HCT116 (cell line): ENCODE data around the gene TGFBR3. TPM values are rescaled to one million over a fixed set of nuclear protein-coding genes. Genes with fewer than 3 reads are reported as not detected.

ENCODE experiments used
- ATAC-seq: fragments of 200-7000 bp; cut with Tn5 transposase; 2 replicates; pipeline ENCODE4 v1.9.1; 2020; ENCODE audit warnings: mild to moderate bottlenecking, moderate library complexity
- BruUV-seq: library from RNA; stranded (reverse); fragments of 400-500 nt; replicated peaks from 2 replicates; lab custom pipeline; 2021; lab: Mats Ljungman, UMichigan
- CTCF ChIA-PET: fragments of 300-600 bp; sonication (Branson Sonifier 250); formaldehyde crosslinking; loops from one replicate; lab custom pipeline; 2021; ENCODE audit warnings: antibody characterized with exemption; lab: Charles Lee
- POLR2A ChIA-PET: fragments of 300-600, 350-600 bp; sonication (Branson Sonifier 250); formaldehyde crosslinking; loops from one replicate; lab custom pipeline; 2021; ENCODE audit warnings: antibody characterized with exemption; lab: Charles Lee
- RAD21 ChIA-PET, 2 experiments: fragments of 300-600 bp; sonication (Branson Sonifier 250); formaldehyde crosslinking; loops; one replicate each; lab custom pipeline; 2023; ENCODE audit warnings: low total read pairs in 2 of 2; ENCODE audit not compliant: uncharacterized antibody in 2 of 2, unreplicated experiment in 2 of 2, low non-redundant PET in 1 of 2; lab: Charles Lee
- DNase-seq: peaks from one replicate; pipeline ENCODE4 v3.0.0-alpha.2; 2010; ENCODE audit warnings: low read depth, low spot score
- H2AFZ ChIP-seq: fragments of 200-600 bp; shearing (Covaris generic), sonication (generic); 2 replicates; pipeline ENCODE4 v1.6.1; 2017; ENCODE audit warnings: low read depth, mixed run types, mixed read lengths, antibody characterized with exemption, low read length; ENCODE audit not compliant: poor library complexity, severe bottlenecking
- H3K27ac ChIP-seq: 2 replicates; pipeline ENCODE4 v1.5.1; 2012; ENCODE audit warnings: low read depth, low read length
- H3K27me3 ChIP-seq: fragments of 200-600 bp; sonication (generic); 2 replicates; pipeline ENCODE4 v1.6.1; 2016; ENCODE audit warnings: mixed run types, low read length, mixed read lengths; ENCODE audit not compliant: insufficient read depth
- H3K36me3 ChIP-seq, 2 experiments: fragments of 200-500 bp in 1 of 2; fragments of 200-600 bp in 1 of 2; sonication (Bioruptor generic) in 1 of 2; sonication (generic) in 1 of 2; 2 replicates each; pipeline versions ENCODE4 v1.5.1 to v1.6.1; 2014 to 2016; ENCODE audit warnings: low read length in 2 of 2, inconsistent platforms in 1 of 2, mixed read lengths in 1 of 2, mixed run types in 1 of 2; ENCODE audit not compliant: insufficient read depth in 2 of 2, control insufficient read depth in 1 of 2
- H3K4me1 ChIP-seq, 2 experiments: fragments of 200-600 bp in 1 of 2; sonication (generic) in 1 of 2; 2 replicates each; pipeline versions ENCODE4 v1.5.1 to v1.6.1; 2012 to 2017; ENCODE audit warnings: low read length in 2 of 2, inconsistent platforms in 1 of 2, mild to moderate bottlenecking in 1 of 2, mixed read lengths in 1 of 2, mixed run types in 1 of 2, moderate library complexity in 1 of 2; ENCODE audit not compliant: insufficient read depth in 2 of 2, control insufficient read depth in 1 of 2
- H3K4me2 ChIP-seq: fragments of 200-600 bp; sonication (generic); 2 replicates; pipeline ENCODE4 v1.6.1; 2017; ENCODE audit warnings: mixed run types, low read length, mixed read lengths
- H3K4me3 ChIP-seq, 2 experiments: fragments of 200-600 bp in 1 of 2; sonication (generic) in 1 of 2; replicated peaks in 1 of 2; 2 replicates each; pipeline ENCODE4 v1.5.1; 2011 to 2016; ENCODE audit warnings: low read length in 2 of 2, control low read depth in 1 of 2, low read depth in 1 of 2, mild to moderate bottlenecking in 1 of 2, mixed read lengths in 1 of 2, mixed run types in 1 of 2
- H3K79me2 ChIP-seq: fragments of 200-600 bp; sonication (generic); 2 replicates; pipeline ENCODE4 v1.6.1; 2017; ENCODE audit warnings: mild to moderate bottlenecking, mixed run types, low read length, moderate library complexity, mixed read lengths; ENCODE audit not compliant: insufficient read depth
- H3K9ac ChIP-seq: fragments of 200-600 bp; sonication (generic); 2 replicates; pipeline ENCODE4 v1.6.1; 2016; ENCODE audit warnings: low read length, mixed read lengths
- H3K9me2 ChIP-seq: fragments of 200-600 bp; sonication (generic), shearing (Covaris generic); 2 replicates; pipeline ENCODE4 v1.6.1; 2017; ENCODE audit warnings: mixed run types, mild to moderate bottlenecking, moderate library complexity; ENCODE audit not compliant: insufficient read depth
- H3K9me3 ChIP-seq, 2 experiments: fragments of 200-500 bp in 1 of 2; fragments of 200-600 bp in 1 of 2; sonication (Bioruptor generic) in 1 of 2; sonication (generic) in 1 of 2; 2 replicates each; pipeline ENCODE4 v1.6.1; 2014 to 2017; ENCODE audit warnings: low read length in 2 of 2, mixed read lengths in 2 of 2, inconsistent platforms in 1 of 2, low read depth in 1 of 2, mild to moderate bottlenecking in 1 of 2, mixed run types in 1 of 2, moderate library complexity in 1 of 2; ENCODE audit not compliant: control insufficient read depth in 1 of 2, insufficient read depth in 1 of 2
- H4K20me1 ChIP-seq: fragments of 200-600 bp; sonication (generic), shearing (Covaris generic); 2 replicates; pipeline ENCODE4 v1.6.1; 2017; ENCODE audit warnings: mixed run types, mild to moderate bottlenecking, moderate library complexity; ENCODE audit not compliant: insufficient read depth
- CBX3 ChIP-seq: IDR thresholded peaks from 2 replicates; pipeline ENCODE4 v1.6.1; 2012; ENCODE audit warnings: low read depth
- CEBPB ChIP-seq: IDR thresholded peaks from 2 replicates; pipeline ENCODE4 v1.6.1; 2012; ENCODE audit warnings: low read depth
- EGR1 ChIP-seq: IDR thresholded peaks from 2 replicates; pipeline ENCODE4 v1.6.1; 2012; ENCODE audit warnings: low read depth
- FOSL1 ChIP-seq: IDR thresholded peaks from 2 replicates; pipeline ENCODE4 v1.6.1; 2012; ENCODE audit warnings: low read depth
- POLR2A ChIP-seq: IDR thresholded peaks from 2 replicates; pipeline ENCODE4 v1.7.0; 2011; ENCODE audit warnings: borderline replicate concordance; ENCODE audit not compliant: insufficient read depth, insufficient read length; ENCODE audit errors: extremely low read depth
- POLR2AphosphoS5 ChIP-seq: IDR thresholded peaks from 2 replicates; pipeline ENCODE4 v1.6.1; 2011; ENCODE audit warnings: mild to moderate bottlenecking, low read depth, low read length, moderate library complexity
- TCF7L2 ChIP-seq: IDR thresholded peaks from 2 replicates; pipeline ENCODE4 v1.7.0; 2011; ENCODE audit warnings: borderline replicate concordance, inconsistent platforms; ENCODE audit not compliant: insufficient read depth, insufficient read length; ENCODE audit errors: extremely low read depth
- intact Hi-C: fragments of 100-400 bp; cut with micrococcal nuclease; formaldehyde crosslinking; loops from 2 replicates; pipeline ENCODE4 v1.10.0; 2022
- total RNA-seq: library from RNA; stranded (reverse); gene quantifications from one replicate; pipeline ENCODE4 v1.2.1, GENCODE V29; 2021; ENCODE audit not compliant: unreplicated experiment
- TF ChIP-seq, protein P1 (sequence below): IDR thresholded peaks from 2 replicates; pipeline ENCODE4 v1.6.1; 2011; ENCODE audit warnings: mild to moderate bottlenecking, low read length, moderate library complexity; ENCODE audit not compliant: insufficient replicate concordance; ENCODE audit errors: extremely low read depth
- TF ChIP-seq, protein P2 (sequence below): IDR thresholded peaks from 2 replicates; pipeline ENCODE4 v1.6.1; 2012
- TF ChIP-seq, protein P3 (sequence below), 3 experiments: fragments of 200-600 bp in 1 of 3; sonication (generic) in 1 of 3; IDR thresholded peaks in 2 of 3; conservative IDR thresholded peaks in 1 of 3; 2 replicates each; pipeline ENCODE4 v1.5.1; 2012 to 2017; ENCODE audit warnings: low read depth in 2 of 3, low read length in 2 of 3, antibody characterized with exemption in 1 of 3, borderline replicate concordance in 1 of 3, control low read depth in 1 of 3, mild to moderate bottlenecking in 1 of 3, mixed read lengths in 1 of 3, mixed run types in 1 of 3, moderate library complexity in 1 of 3; ENCODE audit not compliant: insufficient read depth in 1 of 3
- TF ChIP-seq, protein P4 (sequence below): IDR thresholded peaks from 2 replicates; pipeline ENCODE4 v1.6.1; 2012; ENCODE audit warnings: low read depth

The TGFBR3 gene
- total RNA-seq, 1 experiment from 2014 or later = 7.1 TPM

DNA sequence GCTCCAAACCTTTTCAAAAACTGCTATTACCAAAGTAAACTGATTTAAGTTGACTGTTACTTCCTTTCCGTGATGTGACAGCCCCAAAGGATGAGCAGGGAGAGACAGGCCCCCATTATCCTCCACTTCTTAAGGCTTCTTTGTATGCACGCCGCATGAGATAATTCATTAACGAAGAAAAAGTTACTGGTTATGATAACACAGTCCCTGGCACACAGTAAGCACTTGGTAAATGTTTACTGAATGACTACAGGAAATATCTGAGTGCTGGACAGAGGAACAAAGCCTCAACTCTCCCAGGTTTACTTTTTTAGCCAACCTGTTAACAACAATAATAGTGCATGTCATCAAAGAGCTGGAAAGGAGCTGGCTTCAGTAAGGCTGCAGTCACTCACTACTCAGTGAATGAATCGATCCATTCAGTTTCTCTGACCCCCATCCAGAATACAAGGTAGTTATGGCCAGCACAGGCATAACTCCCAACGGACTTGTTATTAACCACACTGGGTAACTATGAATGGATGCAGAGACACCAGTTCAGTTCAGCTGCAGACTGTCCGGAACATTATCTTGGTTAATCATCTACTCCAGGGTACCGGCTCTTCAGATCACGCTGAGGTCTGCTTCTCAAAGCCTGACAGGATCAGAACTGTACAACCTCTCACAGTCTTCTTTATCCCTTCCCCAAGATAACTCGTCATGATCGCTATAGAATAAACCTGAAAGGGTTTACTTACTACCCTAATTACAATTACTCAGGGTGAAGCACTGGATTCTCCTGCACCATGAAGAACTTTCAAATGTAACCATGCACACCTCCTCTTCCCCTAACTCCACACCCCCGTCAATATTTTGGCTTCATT, 58.3 kb downstream of the TGFBR3 start:
- Histone ChIP-seq H3K27ac (no peak overlapping the region), H3K27me3 (no peaks in the 10 kb centered on the region), H3K4me2 (no peak overlapping the region), H3K4me1 (no peaks in the 10 kb centered on the region; a peak in 1 of 4 replicates), H3K9me2 (no peaks in the 10 kb centered on the region), H4K20me1 (no peaks in the 10 kb centered on the region), H2AFZ (no peak overlapping the region), H3K9ac (no peak overlapping the region), H3K79me2 (no peaks in the 10 kb centered on the region), H3K9me3 (no peaks in the 10 kb centered on the region), H3K4me3 (no peak overlapping the region), H3K36me3 (no peaks in the 10 kb centered on the region)
- ChIA-PET RAD21 (no interaction called here), POLR2A (no interaction called here), CTCF (no interaction called here)
- intact Hi-C loops = no loop called here
- TF ChIP-seq, protein P1, sequence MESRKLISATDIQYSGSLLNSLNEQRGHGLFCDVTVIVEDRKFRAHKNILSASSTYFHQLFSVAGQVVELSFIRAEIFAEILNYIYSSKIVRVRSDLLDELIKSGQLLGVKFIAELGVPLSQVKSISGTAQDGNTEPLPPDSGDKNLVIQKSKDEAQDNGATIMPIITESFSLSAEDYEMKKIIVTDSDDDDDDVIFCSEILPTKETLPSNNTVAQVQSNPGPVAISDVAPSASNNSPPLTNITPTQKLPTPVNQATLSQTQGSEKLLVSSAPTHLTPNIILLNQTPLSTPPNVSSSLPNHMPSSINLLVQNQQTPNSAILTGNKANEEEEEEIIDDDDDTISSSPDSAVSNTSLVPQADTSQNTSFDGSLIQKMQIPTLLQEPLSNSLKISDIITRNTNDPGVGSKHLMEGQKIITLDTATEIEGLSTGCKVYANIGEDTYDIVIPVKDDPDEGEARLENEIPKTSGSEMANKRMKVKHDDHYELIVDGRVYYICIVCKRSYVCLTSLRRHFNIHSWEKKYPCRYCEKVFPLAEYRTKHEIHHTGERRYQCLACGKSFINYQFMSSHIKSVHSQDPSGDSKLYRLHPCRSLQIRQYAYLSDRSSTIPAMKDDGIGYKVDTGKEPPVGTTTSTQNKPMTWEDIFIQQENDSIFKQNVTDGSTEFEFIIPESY = no peak
- TF ChIP-seq POLR2A (no peak), EGR1 (no peak), FOSL1 (no peak), CEBPB (no peak), TCF7L2 (no peak), POLR2AphosphoS5 (no peak), CBX3 (no peak)
- TF ChIP-seq, protein P2, sequence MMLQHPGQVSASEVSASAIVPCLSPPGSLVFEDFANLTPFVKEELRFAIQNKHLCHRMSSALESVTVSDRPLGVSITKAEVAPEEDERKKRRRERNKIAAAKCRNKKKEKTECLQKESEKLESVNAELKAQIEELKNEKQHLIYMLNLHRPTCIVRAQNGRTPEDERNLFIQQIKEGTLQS = no peak
- TF ChIP-seq, protein P3, sequence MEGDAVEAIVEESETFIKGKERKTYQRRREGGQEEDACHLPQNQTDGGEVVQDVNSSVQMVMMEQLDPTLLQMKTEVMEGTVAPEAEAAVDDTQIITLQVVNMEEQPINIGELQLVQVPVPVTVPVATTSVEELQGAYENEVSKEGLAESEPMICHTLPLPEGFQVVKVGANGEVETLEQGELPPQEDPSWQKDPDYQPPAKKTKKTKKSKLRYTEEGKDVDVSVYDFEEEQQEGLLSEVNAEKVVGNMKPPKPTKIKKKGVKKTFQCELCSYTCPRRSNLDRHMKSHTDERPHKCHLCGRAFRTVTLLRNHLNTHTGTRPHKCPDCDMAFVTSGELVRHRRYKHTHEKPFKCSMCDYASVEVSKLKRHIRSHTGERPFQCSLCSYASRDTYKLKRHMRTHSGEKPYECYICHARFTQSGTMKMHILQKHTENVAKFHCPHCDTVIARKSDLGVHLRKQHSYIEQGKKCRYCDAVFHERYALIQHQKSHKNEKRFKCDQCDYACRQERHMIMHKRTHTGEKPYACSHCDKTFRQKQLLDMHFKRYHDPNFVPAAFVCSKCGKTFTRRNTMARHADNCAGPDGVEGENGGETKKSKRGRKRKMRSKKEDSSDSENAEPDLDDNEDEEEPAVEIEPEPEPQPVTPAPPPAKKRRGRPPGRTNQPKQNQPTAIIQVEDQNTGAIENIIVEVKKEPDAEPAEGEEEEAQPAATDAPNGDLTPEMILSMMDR (IDR thresholded peaks at IDR 0.05 in 2 of 3, conservative IDR thresholded peaks at IDR 0.05 in 1 of 3; ENCODE audit: borderline replicate concordance in 1 of 3, insufficient read depth in 1 of 3, low read depth in 2 of 3, low read length in 2 of 3) = no peak
- TF ChIP-seq, protein P4, sequence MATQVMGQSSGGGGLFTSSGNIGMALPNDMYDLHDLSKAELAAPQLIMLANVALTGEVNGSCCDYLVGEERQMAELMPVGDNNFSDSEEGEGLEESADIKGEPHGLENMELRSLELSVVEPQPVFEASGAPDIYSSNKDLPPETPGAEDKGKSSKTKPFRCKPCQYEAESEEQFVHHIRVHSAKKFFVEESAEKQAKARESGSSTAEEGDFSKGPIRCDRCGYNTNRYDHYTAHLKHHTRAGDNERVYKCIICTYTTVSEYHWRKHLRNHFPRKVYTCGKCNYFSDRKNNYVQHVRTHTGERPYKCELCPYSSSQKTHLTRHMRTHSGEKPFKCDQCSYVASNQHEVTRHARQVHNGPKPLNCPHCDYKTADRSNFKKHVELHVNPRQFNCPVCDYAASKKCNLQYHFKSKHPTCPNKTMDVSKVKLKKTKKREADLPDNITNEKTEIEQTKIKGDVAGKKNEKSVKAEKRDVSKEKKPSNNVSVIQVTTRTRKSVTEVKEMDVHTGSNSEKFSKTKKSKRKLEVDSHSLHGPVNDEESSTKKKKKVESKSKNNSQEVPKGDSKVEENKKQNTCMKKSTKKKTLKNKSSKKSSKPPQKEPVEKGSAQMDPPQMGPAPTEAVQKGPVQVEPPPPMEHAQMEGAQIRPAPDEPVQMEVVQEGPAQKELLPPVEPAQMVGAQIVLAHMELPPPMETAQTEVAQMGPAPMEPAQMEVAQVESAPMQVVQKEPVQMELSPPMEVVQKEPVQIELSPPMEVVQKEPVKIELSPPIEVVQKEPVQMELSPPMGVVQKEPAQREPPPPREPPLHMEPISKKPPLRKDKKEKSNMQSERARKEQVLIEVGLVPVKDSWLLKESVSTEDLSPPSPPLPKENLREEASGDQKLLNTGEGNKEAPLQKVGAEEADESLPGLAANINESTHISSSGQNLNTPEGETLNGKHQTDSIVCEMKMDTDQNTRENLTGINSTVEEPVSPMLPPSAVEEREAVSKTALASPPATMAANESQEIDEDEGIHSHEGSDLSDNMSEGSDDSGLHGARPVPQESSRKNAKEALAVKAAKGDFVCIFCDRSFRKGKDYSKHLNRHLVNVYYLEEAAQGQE = no peak
- ATAC-seq (no peak), DNase-seq (no peak)
- no TSS peak for BruUV-seq
